GM18498 (cell line): ENCODE results near the gene PRKCI.
"Not testable (repeated sequence)": the region's sequence is repeated elsewhere in the genome, so short reads cannot be mapped to it uniquely, and the experiment has no call there.

Experiments used
- ATAC-seq: cut with Tn5 transposase; IDR thresholded peaks from one replicate; pipeline ENCODE4 v1.9.1; 2021; ENCODE audit warnings: mild to moderate bottlenecking, moderate library complexity; ENCODE audit not compliant: unreplicated experiment

Gene PRKCI

GRCh38 chr3:170278627-170279026 is 56.4 kb downstream of the PRKCI start:
- no peak for ATAC-seq

DNA sequence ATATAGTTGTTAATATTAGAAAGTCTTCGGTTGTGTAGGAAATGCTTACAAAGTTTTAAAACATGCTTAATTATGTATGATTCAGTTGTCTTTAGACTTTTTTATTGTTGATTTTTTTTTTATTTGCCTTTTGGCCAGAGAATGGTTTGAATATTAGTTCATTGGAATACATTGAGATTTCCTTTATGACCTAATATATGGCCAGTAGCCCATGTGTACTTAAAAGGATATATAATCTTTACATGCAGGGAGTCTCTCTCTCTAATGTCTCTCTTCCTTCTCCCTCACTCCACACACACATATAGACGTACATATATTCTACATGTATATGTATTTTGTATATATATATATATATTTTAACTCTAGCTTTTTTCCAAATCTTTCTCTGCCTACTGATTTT is 68.0 kb downstream of the PRKCI start:
- ATAC-seq = no peak

- no peak for ATAC-seq
Measured at GRCh38 chr3:170295586-170295985, 73.4 kb downstream of the PRKCI start.

DNA sequence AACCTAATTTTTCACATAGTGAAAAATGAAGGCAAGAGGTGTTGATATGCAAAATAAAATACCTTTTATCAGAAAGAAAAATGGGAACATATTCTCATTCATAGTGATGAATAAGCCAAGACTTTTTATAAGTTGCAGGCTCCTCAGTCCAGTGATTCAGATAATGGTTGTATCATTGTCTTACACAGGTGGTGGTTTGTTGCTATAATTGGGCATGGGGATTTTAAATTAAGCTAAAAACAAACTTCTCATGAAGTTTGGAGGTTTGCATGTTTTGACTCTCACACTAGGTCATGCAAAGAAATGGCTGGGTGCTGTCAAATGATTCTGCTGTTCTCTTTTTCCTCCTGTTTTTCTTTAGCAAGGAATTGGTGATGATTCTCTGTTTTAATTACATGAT is 74.5 kb downstream of the PRKCI start:
- no peak for ATAC-seq

- no peak for ATAC-seq
Measured at GRCh38 chr3:170301405-170301804, 79.2 kb downstream of the PRKCI start.

DNA sequence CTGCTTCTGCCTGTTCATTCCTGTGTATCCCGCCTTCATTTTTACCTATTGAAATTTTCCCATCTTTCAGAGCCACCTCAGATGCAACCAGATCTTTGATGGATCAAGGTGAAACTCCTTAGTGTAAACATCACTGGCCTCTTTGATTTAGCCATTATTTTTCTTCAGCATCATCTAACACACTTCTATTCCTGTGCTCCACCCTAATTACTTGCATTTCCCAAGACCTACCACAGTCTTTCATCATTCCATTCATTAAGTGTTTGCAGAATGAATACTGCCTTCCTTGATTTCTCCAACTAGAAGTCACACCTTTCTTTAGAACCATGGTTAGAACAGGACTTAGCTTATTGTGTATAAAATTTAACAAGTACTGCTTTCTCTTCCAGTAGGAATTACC is 79.8 kb downstream of the PRKCI start:
- no peak for ATAC-seq

DNA sequence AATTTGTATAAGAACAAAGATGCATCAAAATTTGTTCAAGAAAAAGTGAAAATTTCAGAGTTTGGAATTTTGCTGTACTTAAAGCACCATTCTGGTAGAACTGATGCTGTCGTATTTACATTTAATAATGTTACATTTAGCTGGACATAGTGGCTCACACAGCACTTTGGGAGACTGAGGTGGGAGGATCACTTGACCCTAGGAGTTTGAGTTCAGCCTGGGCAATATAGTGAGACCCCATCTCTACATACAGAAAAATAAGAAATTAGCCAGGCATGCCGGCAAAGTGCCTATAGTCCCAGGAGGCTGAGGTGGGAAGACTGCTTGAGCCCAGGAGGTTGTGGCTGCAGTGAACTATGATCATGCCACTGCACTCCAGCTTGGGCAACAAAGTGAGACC is 83.8 kb downstream of the PRKCI start:
- no peak for ATAC-seq

GRCh38 chr3:170307671-170308405 is 85.6 kb downstream of the PRKCI start:
- no peak for ATAC-seq

DNA sequence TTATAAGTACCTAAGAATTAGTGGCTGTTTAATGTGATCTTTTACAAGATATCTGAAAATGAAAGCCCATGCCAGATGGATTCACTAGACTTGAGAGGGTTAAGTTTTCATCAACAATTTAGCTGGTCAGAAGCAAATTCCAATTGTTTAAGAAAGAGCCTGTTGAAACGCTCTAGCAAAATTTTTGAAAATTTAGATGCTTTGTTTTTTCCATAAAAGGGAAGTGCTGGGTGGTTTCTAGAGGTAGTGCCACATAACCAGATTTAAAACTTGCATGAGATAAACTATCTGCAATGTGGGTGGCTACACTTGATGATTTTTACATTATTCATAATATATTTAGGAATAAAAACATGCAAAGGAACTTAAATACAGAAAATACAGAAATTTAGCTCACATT is 86.8 kb downstream of the PRKCI start:
- no peak for ATAC-seq

DNA sequence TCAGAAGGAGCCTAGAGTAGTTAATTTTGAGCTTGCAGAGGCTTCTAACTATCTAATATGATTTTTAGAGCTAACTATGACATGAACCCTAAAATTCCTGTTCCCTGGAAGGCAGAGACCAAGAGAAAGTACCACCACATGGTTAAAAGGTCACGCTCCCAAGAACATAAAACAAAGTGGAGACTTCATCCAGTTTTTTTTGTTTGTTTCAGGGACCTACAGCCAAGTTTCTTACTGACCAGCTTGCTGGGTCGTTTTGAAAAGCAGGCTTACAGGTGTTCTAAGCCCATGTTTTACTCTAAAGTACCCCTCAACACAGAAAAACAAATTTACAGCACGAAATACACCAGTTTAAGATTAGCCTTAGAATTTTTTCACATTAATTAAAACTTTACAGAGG is 95.7 kb downstream of the PRKCI start:
- ATAC-seq = no peak

DNA sequence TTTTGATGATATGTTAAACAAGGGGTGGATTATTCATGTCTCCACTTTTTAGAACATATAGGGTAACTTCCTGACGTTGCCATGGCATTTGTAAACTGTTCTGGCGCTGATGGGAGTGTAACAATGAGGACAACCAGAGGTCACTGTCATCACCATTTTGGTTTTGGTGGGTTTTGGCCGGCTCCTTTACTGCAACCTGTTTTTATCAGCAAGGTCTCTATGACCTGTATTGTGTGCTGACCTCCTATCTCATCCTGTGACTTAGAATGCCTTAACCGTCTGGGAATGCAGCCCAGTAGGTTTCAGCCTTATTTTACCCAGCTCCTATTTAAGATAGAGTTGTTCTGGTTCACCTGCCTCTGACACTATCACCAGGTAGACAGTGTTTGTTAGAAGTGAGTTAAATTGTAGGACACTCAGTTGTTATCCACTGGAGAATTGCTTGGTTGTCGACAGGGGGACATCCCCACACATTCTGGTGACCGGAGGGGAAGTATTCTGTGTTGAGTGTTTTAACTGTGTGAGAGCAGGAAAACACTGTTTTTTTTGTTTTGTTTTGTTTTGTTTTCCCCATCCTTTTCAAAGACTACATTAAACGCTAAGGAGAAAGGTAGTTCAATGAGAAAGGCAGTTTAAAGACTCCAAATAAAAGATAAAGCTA is 98.4 kb downstream of the PRKCI start:
- ATAC-seq = no peak

DNA sequence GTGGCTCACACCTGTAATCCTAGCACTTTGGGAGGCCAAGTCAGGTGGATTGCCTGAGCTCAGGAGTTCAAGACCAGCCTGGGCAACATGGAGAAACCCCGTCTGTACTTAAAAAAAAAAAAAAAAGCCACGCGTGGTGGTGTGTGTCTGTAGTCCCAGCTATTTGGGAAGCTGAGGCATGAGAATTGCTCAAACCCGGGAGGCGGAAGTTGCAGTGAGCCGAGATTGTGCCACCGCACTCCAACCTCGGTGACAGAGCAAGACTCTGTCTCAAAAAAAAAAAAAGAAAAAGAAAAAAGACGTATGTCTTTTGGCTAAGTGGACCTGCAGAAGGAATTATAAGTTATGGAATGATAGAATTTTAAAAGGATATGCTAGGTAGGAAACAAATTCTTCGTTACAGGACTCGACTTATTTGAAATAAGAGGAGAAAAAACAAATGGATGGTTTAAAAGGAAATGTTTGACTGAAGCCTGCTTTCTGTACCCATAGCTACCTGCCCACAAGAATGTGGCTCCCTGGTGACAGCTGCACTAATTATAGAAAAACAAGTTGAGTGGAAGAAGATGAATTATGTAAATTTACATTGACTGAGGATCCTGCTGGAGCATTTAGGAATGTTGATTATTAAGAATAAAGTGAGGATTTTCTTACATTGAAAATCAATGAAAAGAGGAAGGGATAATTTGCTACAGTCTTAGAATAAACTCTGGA is 99.3 kb downstream of the PRKCI start:
- no peak for ATAC-seq

GRCh38 chr3:170322566-170323269 is 100.5 kb downstream of the PRKCI start:
- no peak for ATAC-seq

- ATAC-seq = no peak
Measured at GRCh38 chr3:170323331-170323730, 101.1 kb downstream of the PRKCI start.

GRCh38 chr3:170324962-170325361 is 102.7 kb downstream of the PRKCI start:
- no peak for ATAC-seq

GRCh38 chr3:170327040-170327808 is 105.0 kb downstream of the PRKCI start:
- no peak for ATAC-seq

DNA sequence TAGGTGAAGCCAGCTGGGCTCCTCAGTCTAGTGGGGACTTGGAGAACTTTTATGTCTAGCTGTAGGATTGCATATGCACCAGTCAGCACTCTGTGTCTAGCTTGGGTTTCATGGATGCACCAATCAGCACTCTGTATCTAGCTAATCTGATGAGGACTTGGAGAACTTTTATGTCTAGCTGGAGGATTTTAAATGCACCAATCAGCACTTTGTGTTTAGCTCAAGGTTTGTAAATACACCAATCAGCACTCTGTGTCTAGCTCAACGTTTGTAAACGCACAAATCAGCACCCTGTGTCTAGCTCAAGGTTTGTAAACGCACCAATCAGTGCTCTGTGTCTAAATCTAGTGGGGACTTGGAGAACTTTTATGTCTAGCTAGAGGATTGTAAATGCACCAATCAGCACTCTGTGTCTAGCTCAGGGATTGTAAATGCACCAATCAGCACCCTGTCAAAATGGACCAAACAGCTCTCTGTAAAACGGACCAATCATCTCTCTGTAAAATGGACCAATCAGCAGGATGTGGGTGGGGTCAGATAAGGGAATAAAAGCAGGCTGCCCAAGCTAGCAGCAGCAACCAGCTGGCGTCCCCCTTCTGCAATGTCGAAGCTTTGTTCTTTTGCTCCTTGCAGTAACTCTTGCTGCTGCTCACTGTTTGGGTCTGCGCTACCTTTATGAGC is 105.8 kb downstream of the PRKCI start:
- ATAC-seq = not testable (repeated sequence)

DNA sequence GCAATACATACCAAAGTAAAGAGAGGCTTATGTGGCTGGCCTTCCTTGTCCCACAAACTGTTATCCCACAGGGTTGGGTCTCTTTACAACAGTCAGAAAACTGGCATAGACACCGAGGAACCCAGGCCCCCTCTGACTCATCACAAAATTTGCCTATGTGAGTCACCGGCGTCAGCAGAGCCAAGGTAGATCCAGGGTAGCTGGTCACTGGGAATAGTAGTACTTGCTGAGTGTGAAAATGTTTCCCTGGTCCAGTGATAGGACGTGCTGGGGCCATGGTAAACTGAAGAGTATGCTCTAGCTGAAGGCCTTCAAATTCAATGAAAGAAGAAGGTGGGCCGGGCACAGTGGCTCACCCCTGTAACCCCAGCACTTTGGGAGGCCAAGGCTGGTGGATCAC is 108.1 kb downstream of the PRKCI start:
- ATAC-seq = no peak

GRCh38 chr3:170331143-170331542 is 108.9 kb downstream of the PRKCI start:
- ATAC-seq = peak; percentile 74

GRCh38 chr3:170337420-170337819 is 115.2 kb downstream of the PRKCI start:
- ATAC-seq = no peak
